Islet precursor cell (in vitro differentiated cells): Measurements from ENCODE around the gene CGNL1.

ENCODE experiments used
- DNase-seq: peaks from one replicate; pipeline ENCODE4 v3.0.0-alpha.2; 2018

Gene CGNL1

DNA sequence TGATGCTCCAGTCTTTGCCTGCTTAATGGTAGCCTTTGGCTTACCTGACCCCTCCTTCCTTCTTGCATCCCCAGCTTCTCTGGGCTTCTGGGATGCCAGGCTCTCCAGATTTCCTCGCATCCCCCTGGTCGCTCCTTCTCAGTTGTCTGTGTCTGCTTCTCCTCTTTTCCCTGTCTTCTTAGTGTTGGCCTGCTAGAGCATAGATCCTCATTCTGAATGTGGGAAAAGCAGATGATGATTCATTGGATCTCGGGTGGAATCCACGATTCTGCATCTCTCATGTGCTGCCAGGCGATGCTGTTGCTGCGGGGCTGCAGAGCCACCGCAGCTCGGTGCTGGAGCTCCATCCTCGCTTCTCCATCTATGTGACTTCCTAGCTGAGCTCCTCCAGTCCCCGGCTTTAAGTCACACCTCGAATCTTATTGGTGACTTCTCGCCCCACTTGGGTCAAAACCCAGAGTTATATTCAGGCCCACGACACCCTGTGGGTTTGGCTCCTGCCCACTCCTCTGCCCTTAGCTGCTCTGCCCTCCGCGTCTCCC is 47.4 kb downstream of the CGNL1 start:
- no peak for DNase-seq

DNA sequence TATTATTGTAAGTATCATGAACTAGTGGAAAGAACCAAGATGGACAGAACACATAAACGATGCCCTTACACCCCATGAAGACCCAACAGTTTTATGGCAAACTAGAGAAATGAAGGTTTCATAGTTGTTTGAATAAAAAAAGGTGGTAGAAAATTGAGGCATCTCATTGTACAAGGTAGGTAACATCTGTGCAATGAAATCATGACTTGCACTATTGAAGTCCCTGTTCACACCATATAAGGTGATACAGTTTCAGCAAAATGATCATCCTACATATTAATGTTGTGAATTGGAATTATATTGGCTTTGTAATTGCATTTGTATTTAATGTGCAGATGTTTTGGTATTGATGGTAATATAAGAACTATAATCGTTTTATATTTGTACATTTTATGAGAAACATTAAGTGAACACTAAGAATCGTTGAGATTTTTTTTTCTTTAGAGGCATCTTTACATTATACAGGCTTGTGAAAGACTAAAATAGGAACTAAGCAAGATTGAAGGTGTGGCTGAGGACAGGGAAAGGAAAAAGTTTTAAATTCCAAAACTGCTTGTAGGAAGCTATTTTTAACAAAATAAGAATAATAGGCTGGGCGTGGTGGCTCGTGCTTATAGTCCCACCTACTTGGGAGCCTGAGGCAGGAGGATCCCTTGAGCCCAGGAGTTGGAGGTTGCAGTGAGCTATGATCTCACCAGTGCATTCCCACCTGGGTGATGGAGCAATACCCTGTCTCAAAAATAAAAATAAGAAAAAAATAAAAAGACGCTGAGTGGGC is 48.5 kb downstream of the CGNL1 start:
- DNase-seq, result no peak

DNA sequence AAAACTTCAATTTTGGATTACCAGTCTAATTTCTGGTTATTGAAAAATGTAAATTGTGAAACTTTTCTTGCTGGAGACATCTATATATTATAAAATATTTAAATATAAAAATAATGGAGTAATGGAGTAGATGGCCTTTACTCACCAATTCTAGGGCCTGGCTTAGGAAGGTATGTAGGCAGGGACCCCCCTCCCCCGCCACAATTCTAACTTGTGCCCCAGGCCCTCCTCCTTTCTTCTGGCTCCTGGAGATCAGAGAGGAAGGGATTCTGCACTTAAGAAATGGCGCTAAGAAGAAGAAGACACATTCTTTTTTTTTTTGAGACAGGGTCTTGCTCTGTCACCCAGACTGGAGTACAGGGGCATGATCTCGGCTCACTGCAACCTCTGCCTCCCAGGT is 49.5 kb downstream of the CGNL1 start:
- no peak for DNase-seq

DNA sequence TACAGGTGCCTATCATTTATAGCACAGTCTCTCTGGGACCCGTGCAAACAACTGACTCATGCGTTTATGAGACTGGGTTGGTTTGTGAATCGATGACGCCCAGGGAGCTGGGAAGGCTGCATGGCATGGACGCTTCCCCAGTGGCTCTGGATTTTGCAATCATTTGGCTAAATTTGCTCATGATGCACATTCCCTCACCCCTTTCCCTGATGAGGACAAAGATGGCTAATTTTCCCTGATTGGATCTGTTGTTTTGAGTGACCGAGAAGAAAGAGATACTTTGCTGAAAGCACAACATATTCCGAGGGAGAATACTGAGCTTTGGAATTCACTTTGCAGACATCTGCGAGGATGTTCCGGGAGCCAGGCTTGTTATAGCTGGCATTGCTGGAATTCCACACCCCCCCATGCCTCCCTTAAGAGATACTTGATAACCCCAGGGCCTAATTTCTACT is 51.1 kb downstream of the CGNL1 start:
- peak; percentile 92 for DNase-seq

DNA sequence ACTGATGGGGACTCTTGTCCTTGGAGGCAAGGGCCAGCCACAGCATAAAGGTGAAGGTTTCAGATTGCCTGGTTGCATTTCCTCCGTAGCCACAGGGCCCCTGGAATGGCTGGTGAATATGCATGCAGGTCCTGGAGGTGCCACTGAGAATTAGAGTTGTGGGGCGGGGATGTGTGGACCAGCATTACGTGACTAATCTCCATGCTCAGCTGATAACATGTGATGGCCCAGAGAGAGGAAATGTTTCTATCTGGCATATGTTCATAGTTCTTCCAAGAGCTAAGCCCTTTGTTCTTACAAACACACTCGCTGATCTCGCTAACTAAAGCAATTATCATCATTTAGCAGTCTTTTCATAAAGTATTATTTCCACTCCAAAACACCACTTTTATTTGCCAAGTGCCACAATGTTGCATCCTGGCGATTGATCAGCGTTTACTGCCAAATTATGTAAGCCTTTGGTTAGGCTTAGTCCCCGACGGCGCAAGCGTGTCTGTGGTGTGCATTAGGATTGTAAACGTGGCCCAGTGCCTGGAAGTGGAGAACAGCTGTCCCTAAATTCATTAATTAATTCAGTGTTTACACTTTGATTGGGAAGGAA is 55.9 kb downstream of the CGNL1 start:
- DNase-seq, result no peak

DNA sequence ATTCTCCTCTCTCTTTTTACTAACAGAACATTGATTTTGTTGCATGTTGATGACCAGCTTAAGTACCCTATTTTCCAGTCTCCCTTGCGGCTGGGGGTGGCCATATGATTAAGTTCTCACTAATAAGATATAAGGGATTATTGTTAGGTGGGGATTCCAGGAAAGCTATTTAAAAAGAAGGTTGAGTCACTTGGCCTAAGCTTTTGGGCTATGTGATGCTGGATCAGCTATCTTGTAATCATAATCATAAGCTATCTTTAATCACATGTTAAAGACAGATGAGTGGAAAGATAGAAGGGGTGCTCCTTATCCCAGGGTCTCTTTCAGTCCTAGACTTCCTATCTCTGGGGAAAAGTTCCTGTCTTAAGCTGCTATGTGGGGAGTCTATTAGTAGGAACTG is 59.9 kb downstream of the CGNL1 start:
- DNase-seq, result no peak

DNA sequence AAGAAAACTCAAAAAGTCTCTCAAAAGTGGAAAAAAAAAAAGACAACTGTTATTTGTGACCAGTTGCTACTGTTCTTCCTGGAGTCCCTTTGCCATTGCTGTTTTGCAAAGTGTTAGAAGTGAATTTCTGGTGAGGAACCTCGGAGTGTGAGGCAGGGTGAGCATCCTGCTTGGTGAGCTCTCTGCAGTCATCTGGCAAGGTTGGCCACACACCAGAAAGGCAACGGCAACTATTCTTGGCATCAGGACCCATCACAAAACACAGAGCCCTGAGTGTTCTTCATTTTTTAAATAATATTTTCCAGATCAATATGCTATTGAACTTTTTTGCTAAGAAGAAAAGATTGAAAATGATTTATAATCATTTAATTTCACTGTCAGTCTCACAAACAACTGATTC is 60.7 kb downstream of the CGNL1 start:
- DNase-seq, result no peak

DNA sequence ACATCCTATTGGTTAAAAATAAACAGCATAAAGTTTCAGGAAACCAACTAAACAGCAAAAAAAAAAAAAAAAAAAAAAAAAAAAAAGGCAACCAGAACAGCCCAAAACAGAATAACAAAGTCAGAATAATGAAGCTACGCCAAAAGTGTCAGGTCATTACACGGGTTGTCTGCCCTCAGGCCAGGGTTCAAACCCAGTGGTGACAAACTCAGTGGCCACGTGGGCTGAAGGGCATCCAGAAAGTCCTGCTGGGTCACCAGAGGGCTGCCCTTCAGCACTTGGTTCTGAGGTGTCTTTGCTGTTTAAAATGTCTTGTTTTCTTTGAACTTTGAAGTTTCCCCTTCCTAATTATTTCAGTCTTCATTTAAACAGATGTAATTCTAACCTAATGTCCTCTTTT is 61.3 kb downstream of the CGNL1 start:
- no peak for DNase-seq

DNA sequence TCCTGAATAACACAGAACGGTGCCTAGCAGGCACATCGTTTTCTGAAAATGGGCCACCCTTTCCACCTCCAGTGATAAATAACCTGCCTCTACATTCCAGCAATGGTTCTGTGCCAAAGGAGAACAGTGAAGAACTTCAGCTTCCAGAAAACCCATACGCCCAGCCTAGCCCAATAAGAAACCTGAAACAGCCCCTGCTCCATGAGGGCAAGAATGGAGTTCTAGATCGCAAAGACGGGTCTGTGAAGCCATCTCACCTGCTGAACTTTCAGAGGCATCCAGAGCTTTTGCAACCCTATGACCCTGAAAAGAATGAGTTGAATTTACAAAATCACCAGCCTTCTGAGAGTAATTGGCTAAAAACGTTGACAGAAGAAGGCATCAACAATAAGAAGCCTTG is 61.9 kb downstream of the CGNL1 start:
- no peak for DNase-seq

DNA sequence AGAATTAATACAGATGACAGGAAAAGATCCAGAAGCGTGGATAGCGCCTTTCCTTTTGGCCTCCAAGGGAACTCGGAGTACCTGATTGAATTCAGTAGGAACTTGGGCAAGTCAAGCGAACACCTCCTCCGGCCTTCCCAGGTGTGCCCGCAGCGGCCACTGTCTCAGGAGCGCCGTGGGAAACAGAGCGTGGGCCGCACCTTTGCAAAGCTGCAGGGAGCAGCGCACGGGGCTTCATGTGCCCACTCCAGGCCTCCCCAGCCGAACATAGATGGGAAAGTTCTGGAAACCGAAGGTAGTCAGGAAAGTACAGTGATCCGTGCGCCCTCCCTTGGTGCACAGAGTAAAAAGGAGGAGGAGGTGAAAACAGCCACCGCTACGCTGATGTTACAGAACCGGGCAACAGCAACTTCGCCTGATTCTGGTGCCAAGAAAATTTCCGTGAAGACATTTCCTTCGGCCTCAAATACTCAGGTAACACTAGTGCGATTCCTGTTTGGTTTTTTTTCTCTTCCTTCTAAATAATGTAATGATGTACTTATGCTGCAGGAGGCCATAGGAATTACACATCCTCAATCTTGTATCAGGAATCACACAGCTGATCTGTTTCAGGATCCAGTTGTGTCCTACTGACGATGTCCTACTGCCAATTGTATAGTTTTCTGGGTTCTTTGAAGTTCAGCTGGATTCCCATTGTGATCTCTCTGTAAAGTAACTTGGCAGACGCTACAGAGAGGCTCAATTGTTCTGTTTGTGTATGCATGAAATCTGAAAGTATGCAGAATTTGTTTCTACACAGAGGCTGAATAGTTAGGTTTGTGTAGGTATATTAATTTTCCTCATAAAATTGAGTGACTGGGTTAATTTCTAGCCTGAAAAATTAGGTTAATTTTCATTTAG is 63.1 kb downstream of the CGNL1 start:
- peak; percentile 48 for DNase-seq

DNA sequence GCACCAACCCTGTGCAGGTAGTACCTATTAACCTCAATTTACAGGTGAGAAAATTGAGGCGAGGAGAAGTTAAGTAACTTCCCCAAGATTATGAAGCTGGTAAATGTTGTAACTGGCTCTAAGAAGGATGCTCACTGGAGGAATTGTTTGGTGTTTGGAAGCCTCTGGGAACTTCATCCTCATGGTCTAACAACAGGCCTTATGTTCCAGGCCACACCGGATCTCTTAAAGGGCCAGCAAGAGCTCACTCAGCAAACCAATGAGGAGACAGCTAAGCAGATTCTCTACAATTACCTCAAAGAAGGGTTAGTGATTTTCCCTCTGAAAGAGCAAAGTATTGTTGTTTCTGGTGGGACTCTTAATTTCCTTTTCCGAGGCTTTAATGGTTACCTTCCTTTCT is 63.9 kb downstream of the CGNL1 start:
- peak; percentile 69 for DNase-seq

DNA sequence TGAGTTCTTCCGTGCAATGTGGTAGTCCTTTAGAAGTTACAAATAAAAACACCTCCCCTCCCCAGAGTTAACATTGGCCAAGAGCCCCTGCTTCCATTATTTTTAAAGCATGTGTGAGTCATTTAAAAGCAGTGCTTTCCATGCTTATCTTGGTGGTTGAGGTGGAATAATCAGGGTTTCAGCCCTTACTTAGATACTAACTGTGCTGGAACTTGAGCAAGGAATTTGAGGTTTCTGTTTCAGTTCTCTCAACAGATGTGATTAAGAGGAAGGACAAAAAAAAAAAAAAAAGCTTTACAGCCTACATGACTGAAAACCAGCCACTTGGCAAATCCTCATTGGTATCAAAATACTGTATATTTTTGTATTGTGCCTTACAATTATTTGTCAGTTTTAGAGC is 64.5 kb downstream of the CGNL1 start:
- peak; percentile 72 for DNase-seq

DNA sequence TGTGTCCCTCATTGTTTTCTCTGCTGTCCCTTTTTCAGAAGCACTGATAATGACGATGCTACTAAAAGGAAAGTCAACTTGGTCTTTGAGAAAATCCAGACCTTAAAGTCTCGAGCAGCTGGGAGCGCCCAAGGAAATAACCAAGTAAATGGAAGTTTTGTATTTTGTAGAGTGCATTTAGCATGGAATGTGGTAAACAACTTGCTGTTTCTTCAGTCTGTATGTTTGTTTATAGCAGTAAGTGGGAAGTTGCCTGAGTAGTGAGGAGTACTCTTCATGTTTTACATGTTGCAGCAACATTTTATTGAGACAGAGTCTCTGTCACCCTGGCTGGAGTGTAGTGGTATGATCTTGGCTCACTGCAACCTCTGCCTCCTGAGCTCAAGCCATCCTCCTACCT is 66.0 kb downstream of the CGNL1 start:
- DNase-seq, result peak; percentile 63

DNA sequence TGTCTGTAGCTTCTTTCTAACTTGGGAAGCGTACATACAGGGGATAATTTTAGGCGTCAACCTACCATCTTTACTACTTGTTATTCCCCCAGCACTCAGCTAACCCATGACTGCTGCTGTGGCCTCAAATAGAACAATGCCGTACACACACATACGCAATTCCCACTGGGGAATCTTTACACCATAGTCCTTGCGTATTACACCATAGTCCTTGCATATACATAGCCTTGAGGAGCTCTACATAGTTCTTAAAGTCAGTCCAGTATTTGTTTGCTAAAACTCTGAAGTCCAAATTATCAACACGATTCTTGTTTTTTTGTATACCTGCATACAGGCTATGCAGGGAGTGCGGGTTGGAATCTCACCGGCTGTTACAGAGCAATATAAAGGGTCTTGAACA is 67.2 kb downstream of the CGNL1 start:
- DNase-seq, result no peak

DNA sequence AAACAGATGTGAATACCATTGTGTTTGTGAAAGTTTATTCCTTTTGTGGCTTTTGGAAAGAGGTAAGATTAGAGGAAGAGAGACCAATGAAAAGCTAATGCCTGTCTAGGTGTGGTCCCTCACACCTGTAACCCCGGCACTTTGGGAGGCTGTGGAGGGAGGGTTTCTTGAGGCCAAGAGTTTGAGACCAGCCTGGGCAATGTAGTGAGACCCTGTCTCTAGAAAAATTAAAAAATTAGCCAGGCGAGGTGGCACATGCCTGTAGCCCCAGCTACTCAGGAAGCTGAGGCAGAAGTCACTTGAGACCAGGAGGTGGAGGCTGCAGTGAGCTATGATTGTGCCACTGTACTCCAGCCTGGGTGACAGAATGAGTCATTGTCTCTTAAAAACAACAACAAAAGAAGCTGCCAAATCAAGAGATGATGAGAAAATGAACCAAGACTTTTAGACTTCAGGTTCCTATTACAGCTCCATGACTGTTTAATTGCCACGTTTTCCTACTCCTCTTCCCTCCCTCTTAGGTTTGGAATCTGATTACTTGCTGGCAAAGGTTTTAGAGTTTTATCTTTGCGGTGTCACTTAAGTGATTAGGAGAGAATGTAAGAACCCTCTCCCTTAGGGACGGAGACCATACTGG is 68.7 kb downstream of the CGNL1 start:
- peak; percentile 67 for DNase-seq

DNA sequence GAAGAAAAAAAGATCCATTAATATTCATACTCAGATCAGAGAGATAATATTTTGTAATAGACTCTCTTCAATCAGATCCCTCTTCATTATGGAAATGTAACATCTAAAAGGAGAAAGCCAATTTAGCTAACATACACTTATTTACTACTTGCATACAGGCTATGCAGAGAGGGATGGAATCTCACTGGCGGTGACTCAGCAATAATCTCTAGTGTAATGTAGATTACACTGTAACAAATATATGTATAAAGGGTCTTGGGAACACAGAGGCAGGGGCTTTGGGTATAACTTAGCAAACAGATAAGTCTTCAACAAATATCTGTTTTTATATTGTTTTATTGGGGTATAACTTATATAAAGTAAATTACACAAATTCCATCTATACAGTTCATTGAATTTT is 69.6 kb downstream of the CGNL1 start:
- no peak for DNase-seq

DNA sequence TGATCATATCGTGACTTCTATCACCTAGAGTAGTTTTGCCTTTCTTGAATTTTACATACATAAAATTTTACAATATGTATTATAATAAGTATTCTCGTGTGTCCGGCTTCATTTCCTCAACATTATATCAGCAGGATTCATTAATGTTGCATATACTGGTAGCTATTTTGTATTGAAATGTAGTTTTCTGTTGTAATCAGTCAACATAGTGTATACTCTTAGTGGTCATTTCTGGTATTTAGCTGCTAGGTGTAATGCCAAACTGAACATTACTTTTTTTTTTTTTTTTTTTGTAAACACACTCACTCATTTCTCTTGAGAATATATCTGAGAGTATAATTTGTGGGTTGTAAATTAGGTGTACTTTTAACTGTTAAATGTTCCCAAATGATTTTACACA is 70.1 kb downstream of the CGNL1 start:
- no peak for DNase-seq

DNA sequence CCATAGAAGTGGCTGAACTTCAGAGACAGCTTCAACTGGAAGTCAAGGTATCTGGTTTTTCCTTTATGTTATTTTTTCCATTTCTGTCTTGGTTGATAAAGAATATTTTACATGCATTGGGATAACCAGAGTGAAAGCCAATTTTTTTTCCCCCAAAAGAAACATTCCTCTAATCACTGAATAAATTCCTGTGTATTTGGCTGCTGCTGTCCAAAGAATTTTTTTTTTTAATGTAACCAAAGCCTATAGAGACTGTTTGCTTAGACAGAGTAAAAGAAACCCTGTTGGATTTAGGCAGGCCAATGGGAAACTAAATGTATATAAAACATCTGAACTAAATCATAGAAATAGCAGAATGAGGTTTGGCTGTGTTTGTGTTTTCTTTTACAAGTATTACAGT is 75.2 kb downstream of the CGNL1 start:
- no peak for DNase-seq

DNA sequence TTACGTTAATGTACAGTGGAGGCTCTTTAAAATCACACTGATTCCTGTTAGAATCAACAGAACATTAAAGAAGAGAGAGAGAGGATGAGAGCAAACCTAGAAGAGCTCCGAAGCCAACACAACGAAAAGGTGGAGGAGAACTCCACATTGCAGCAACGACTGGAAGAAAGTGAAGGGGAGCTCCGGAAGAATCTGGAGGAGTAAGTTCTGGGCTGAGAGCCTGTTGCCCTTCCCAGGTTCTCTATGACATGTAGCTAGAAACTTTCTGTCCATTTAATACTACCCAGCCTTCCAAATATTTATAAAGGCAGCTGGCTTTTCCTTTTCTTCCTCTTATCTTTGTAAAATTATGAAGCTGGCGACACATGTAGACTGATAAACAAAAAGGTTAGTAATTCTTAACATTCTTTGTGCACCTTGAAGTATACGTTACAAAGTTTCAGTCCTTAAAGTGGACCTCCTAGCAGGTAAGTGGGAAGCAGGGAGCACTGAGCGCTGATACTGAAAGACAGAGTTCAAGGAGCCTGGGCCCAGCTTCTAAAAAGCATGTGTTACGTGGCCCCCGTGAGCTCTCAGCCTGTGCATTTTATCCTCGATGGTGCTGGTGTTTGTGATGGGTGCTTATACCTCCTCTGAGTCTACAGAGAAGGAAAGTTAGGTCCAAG is 75.9 kb downstream of the CGNL1 start:
- DNase-seq, result no peak

DNA sequence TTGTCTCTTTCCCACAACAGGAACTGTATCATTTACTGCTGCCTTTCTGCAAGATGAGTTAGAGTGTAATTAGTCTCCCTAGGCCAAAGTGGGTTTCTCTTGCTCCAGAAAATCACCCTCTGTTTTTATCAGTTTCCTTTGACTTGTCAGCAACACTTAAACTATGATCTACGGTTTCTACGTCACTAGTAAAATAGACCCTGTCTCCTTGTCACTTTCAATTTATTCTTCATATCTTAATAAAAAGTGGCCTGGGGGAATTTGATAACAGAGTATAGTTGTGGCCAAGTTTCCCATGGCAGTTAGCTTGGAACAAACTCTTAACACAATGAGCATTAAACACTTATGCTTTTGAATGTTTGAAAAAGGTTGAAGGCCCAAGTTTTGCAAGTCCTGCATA is 79.6 kb downstream of the CGNL1 start:
- DNase-seq, result no peak

DNA sequence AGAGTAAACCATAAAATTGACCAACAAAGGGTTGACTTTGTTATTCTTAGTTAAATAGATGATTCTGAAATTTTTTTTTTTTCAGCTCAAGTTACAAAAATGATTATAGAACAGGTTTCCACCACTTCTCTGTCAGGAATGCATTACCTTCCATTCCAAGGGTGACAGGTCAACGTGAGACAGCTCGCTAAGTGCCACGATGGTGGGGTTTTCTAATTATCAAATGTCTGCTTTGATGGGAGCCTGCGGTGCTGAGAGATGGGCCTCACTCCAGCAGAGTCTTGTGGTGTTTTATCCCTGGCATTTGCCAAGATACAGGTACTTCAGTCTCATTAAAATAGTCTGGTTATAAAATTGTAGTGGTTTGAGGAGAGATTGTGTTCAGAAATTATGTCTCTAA is 80.3 kb downstream of the CGNL1 start:
- DNase-seq, result no peak

DNA sequence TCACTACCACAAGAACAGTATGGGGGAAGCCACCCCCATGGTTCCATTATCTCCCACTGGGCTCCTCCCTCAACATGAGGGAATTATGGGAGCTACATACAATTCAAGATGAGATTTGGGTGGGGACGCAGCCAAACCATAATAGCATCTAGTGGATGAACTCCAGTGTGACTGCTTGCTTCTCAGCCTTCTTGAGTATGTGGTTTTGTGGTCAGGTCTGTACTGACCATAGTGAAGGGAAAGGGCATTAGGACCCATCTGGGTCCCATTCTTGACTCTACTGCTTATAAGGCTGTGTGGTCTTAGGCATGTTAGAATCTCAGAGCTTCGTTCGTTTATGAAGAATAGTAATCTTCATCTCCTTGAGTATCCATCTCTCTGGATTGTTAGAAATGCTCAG is 81.4 kb downstream of the CGNL1 start:
- DNase-seq, result no peak
